GM12874 (cell line): ENCODE data around the gene SERPINB6.

ENCODE experiments used
- CTCF ChIP-seq: IDR thresholded peaks from 2 replicates; pipeline ENCODE4 v1.5.1; 2011; ENCODE audit warnings: low read depth, mild to moderate bottlenecking, control low read depth, low read length, moderate library complexity; ENCODE audit not compliant: insufficient read depth

Gene SERPINB6

GRCh38 chr6:2970753-2971419 is 481 bp downstream of the SERPINB6 start:
- no peak for TF ChIP-seq CTCF

DNA sequence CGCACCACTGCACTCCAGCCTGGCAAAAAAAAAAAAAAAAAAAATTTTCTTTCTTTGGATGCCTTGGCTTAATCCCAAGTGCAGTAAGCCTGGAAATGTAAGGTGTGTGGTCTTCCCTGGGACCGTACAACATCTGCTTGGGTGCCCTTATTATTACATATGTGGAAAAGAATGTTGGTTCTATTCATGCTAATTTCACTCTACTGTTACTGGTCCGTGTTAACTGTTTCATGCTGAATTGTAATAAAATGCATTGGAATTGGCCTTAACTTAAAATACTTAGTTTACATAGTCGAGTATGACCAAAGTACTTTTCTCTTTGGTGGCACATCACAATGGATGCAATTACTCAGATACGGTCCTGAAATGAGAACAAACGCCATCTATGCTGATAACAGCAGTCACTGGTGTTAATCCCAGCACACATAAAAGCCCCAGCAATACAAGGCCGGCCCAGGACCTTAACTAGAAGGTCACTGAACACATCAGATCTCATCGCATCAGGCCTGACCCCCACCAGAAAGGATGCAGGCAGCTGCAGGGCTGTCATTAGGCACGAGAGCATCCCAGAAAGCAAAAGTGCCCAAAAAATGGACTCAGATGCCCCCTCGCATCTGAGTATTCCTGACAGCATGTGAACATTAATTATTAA is 1.2 kb downstream of the SERPINB6 start:
- no peak for TF ChIP-seq CTCF

DNA sequence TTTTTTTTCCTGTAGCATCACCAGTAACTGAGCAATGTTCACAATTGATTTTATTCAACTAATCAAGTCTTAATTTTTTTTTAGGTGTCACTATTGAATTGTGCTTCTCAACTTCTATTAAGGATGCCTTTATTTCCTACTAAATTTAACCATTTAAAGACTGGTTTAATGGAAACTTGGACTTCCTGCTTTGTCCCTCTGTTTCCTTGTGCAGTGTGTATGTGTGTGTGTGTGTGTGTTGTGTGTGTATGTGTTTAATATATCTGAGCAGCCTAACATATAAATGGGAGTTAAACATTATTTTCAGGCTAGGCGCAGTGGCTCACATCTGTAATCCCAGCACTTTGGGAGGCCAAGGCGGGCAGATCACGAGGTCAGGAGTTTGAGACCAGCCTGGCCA is 1.8 kb downstream of the SERPINB6 start:
- no peak for TF ChIP-seq CTCF

DNA sequence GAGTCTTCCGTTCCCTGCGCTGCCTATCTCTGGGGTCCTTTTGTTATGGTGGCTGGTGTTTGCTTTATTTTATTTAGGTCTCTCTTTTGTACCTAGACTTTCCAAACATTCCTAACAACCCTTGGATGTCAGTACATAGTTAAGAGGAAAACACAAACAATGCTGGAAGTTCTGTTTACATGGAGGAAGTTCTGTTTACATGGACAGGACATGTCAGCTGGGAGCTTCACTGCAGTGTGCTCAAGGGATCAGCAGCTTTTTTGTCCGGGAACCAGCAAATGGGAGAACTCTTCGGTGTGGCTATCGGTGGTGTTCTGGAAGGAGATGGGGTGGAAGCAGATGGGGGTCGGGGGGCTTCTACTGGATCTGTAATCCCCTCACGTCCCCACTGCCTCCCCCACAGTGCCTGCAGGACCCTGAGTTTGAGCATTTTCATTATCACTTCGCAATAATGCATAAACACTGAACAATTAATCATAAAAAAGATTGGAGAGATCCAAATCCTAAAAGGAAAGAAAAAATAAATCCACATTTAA is 2.7 kb downstream of the SERPINB6 start:
- no peak for TF ChIP-seq CTCF

- no peak for TF ChIP-seq CTCF
Observed at GRCh38 chr6:2967936-2968335, 3.4 kb downstream of the SERPINB6 start.

GRCh38 chr6:2966347-2966746 is 5.0 kb downstream of the SERPINB6 start:
- TF ChIP-seq CTCF: no peak

- TF ChIP-seq CTCF: no peak
Observed at GRCh38 chr6:2964793-2965505, 6.4 kb downstream of the SERPINB6 start.
